ENCODE results near the gene ASPG. TPM values are rescaled to one million over a fixed set of nuclear protein-coding genes. Genes with fewer than 3 reads are reported as not detected.

The ASPG gene
- total RNA-seq, 2 experiments from 2014 or later = not detected

DNA sequence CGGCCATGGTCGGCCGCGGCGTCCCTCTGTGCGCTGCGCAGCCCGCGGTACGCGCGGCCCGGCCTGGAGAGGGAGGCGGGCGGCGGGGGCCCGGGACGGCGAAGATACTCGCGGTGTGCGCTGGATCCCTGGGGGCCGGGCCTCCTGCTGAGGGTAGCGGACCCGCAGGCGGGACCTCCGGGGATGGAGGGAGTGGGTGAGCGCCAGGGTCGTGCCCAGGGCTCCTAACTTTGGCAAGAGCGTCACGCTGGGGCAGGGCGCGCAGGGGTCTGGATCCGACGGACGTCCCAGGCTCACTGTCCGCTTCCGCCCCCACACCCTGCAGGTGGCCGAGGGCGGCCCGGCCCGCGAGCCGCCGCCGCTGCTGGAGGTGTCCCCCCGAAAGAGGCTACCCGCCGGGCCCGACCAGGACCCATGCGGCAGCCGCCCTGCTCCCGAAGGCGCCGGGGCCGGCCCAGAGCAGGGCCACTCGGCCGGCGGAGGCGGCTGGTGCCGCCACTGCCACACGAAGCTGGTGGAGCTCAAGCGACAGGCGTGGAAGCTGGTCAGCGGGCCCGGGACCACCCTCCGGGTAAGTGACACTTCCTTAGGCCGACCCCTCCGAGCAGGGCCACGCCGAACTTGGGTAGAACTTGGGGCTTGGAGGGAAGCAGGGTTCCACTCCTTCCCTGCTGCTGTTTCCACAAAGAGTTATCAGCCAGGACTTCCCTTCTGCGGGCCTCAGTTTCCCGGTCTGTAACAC is 53.4 kb downstream of the ASPG start:
- H3K27me3 Mint-ChIP-seq = peaks cover 37% of the 10 kb centered on the region
- DNase-seq (no peak), ATAC-seq (peak; percentile 11)
- peaks cover 5% of the 10 kb centered on the region for H3K4me1 Mint-ChIP-seq
- H3K27ac Mint-ChIP-seq = no peak overlapping the region
- CTCF ChIA-PET = interaction anchor here (1.0 kb wide), 1 partner anchor 61 kb away, joined by 4 read pairs; no protein-coding TSS in a partner anchor
- H3K9me3 Mint-ChIP-seq (ENCODE audit: low read depth) = no peaks in the 10 kb centered on the region
- H3K36me3 Mint-ChIP-seq = no peaks in the 10 kb centered on the region
- no peak overlapping the region for H3K4me3 Mint-ChIP-seq

DNA sequence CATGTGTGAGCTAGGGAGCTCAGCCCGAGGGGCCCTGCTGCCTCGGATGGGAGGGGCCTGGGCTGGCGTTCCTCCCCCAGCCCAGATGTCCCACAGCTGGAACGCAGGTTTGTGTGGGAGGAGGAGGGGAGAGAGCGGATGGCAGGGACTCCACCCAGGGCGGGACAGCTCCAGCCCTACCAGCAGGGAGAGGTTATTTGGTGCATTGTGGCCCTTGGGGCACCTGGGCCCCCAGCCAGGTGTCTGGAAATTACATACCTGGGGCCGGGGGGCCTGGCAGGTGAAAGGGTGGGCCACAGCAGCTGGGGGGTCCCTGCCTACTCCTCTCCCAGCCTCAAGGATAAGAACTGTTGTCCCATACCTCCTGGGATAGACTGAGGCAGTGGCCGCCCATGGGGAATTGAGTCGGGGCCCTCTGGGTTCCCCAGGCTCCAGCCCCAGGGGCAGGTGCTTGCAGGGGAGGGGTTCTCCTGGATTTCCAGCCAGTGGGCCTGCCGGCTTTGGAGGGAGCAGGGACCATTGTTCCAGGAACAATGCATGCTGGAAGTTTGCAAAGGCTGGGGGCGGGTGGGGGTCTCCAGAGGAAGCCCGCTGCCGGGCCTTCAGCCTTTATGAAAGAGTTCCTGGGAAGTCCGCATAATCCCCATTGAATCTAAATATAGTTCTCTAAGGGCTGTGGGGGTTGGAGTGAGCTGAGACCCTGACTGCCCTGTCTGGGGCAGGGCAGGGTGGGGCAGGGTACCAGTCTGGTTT is 54.1 kb downstream of the ASPG start:
- Mint-ChIP-seq H3K27me3 (peaks cover 30% of the 10 kb centered on the region), H3K27ac (no peak overlapping the region), H3K4me3 (no peak overlapping the region), H3K4me1 (peaks cover 5% of the 10 kb centered on the region), H3K9me3 (ENCODE audit: low read depth) (no peaks in the 10 kb centered on the region), H3K36me3 (no peaks in the 10 kb centered on the region)
- no peak for ATAC-seq
- DNase-seq = no peak
- CTCF ChIA-PET = interaction anchor here (1.0 to 1.7 kb wide), 2 partner anchors 62 to 424 kb away, joined by 4 read pairs; no protein-coding TSS in a partner anchor

DNA sequence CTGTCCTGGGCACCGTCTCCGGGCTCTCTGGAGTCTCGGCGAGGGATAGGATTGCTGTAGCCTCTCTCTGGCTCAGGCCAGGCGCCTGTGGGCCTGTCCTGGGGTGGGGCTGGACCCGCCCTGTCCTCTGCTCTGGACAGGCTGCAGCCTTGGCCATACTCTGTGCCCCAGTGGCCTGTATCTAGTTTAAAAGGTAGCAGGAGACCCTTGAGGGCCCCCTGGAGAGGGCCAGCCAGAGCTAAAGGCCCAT is 54.6 kb downstream of the ASPG start:
- Mint-ChIP-seq H3K9me3 (ENCODE audit: low read depth) (no peaks in the 10 kb centered on the region), H3K36me3 (no peaks in the 10 kb centered on the region), H3K27me3 (peaks cover 25% of the 10 kb centered on the region), H3K4me3 (no peak overlapping the region), H3K4me1 (peaks cover 5% of the 10 kb centered on the region), H3K27ac (no peak overlapping the region)
- DNase-seq (no peak), ATAC-seq (no peak)
- CTCF ChIA-PET = interaction anchor here (1.0 to 1.7 kb wide), 2 partner anchors 62 to 424 kb away, joined by 4 read pairs; no protein-coding TSS in a partner anchor

DNA sequence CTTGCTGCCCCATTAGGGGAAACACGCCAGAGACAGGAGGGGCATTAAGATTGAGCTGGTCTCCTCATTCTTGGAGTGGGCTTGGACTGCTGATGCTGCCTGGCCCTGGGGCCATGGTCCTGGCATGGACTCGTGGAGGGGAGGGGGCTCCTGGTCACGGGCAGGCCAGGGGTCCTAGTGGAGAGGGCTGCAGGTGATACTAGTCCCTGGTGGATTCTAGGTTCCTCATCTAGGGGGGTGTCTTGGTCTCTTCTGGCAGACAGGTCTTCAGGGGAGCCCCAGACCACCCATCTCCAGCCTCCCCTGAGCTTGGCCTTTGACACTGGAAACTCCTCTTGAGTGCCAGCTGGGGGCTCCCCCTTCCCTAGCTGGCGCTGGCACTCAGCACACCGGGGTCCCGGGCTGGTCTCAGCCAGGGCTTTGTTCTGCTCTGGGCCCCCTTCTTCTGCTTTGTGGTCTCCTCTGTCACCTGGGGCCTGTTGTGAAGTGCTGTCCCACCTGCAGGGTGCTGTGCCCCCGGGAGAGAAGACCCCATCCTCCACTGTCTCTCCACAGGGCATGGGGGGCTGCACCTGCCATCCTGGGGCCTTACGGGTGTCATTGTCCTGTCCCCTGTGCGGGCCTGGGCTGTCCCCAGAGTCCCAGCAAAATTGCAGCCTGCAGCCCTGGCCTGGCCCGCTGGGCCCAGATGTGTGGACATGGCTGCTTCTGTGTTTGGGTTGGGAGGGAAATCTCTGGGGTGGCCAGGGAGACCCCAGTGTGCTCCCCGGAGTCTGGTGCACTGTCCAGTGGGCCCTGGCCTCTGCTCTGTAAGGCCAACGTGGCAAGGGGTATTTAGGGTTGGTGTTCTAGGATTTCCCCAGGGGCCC is 55.2 kb downstream of the ASPG start:
- H3K9me3 Mint-ChIP-seq (ENCODE audit: low read depth) = no peaks in the 10 kb centered on the region
- H3K4me1 Mint-ChIP-seq = peaks cover 5% of the 10 kb centered on the region
- peaks cover 19% of the 10 kb centered on the region for H3K27me3 Mint-ChIP-seq
- no peak overlapping the region for H3K4me3 Mint-ChIP-seq
- no peak for ATAC-seq
- CTCF ChIA-PET = interaction anchor here (1.7 kb wide), 1 partner anchor 423 kb away, joined by 4 read pairs; no protein-coding TSS in a partner anchor
- no peak overlapping the region for H3K27ac Mint-ChIP-seq
- no peaks in the 10 kb centered on the region for H3K36me3 Mint-ChIP-seq
- no peak for DNase-seq

DNA sequence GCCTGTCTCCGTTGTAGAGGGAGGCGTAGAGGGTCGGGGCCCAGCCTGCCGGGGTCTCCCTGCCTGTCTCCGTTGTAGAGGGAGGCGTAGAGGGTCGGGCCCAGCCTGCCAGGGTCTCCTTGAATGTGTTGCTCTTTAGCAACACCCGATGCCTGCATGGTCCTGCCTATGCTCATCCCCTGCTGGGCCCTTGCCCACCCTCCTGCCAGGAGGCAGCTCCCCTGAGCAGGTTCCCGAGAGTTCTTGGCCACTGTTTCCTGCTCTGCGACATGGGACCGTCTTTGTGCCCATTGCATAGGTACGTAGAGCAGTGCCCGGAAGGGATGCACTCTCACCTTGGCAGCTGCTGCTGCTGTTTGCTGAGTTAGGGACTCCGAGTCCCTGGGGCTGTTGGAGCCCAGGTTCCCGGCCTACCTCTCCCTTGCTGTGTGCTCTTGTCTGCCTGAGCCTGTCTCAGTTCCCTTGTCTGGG is 56.2 kb downstream of the ASPG start:
- H3K4me1 Mint-ChIP-seq = peaks cover 4% of the 10 kb centered on the region
- no peak overlapping the region for H3K4me3 Mint-ChIP-seq
- ATAC-seq (no peak), DNase-seq (no peak)
- CTCF ChIA-PET = interaction anchor here (1.7 kb wide), 1 partner anchor 422 kb away, joined by 4 read pairs; no protein-coding TSS in a partner anchor
- no peaks in the 10 kb centered on the region for H3K9me3 Mint-ChIP-seq (ENCODE audit: low read depth)
- H3K27me3 Mint-ChIP-seq = peaks cover 16% of the 10 kb centered on the region
- no peaks in the 10 kb centered on the region for H3K36me3 Mint-ChIP-seq
- no peak overlapping the region for H3K27ac Mint-ChIP-seq

DNA sequence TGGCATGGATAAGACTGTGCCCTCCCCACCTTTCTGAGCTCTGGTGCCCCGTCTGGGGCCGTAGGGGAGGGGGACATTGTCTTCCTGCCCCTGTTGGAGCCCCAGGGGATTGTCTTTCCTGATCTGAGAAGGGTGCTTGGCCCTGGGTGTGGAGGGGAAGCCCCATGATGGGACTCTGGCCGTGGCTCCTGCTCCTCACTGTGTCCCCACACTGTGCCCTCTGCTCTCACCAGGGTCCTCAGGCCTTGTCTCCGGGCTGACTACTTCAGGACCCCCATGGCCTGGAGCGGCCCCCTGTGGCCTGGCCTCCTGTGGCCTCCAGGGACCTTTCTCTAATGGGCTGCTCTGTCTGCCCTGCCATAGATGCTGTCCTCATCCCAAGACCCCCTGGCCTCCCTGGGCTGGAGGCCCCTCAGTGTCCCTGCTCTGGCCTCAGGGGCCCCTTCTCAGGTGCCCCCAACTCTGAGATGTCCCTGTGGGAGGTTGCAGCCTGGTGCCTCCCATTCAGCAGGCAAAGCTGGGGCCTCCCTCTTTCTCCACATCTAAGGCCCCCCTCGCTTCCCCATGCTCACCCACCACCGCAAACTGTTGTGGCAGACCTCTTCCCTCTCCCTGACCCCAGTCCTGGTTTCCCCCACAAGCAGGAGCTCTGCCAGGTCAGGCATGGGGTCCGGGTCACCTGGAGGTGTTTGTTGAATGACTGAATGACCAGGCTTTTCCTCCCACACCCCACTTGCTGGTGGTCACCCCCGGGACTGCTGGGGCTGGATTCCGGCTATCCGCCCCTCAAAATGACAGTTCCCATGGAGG is 56.8 kb downstream of the ASPG start:
- DNase-seq (no peak), ATAC-seq (no peak)
- Mint-ChIP-seq H3K36me3 (no peaks in the 10 kb centered on the region), H3K27me3 (peaks cover 9% of the 10 kb centered on the region), H3K4me3 (no peak overlapping the region), H3K4me1 (no peaks in the 10 kb centered on the region), H3K9me3 (ENCODE audit: low read depth) (no peaks in the 10 kb centered on the region), H3K27ac (no peak overlapping the region)
- CTCF ChIA-PET = interaction anchor here (0.6 kb wide), 1 partner anchor 64 kb away, joined by 3 read pairs; no protein-coding TSS in a partner anchor

DNA sequence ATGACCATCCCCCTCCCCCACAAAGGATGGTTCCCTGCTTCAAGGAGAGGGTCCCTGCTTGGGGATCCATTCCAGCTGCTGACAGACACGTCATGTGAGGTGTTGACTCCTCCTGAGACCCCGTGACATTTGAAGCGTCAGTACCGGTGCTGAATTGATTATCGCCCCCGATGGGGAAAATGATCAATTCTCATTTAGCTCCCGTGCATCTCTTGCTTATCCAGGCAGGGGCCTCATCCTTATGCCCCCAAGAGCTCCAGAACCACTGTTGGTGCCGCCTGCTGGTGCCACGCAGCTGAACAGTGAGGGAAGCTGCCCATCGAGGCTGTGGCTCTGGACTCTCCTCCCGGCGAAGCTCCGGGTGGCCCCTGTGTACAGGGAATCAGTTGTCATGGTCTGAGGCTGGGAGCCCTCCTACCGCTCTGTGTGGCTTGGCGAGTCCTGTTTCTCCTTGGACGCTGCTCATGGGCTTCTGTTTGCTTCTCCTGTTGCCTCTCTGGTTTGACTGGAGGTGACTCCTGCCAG is 57.5 kb downstream of the ASPG start:
- Mint-ChIP-seq H3K27me3 (peaks cover 8% of the 10 kb centered on the region), H3K27ac (no peak overlapping the region), H3K4me1 (no peaks in the 10 kb centered on the region), H3K9me3 (ENCODE audit: low read depth) (no peaks in the 10 kb centered on the region), H3K36me3 (no peaks in the 10 kb centered on the region), H3K4me3 (no peak overlapping the region)
- no peak for ATAC-seq
- CTCF ChIA-PET = no interaction called here
- DNase-seq = no peak

DNA sequence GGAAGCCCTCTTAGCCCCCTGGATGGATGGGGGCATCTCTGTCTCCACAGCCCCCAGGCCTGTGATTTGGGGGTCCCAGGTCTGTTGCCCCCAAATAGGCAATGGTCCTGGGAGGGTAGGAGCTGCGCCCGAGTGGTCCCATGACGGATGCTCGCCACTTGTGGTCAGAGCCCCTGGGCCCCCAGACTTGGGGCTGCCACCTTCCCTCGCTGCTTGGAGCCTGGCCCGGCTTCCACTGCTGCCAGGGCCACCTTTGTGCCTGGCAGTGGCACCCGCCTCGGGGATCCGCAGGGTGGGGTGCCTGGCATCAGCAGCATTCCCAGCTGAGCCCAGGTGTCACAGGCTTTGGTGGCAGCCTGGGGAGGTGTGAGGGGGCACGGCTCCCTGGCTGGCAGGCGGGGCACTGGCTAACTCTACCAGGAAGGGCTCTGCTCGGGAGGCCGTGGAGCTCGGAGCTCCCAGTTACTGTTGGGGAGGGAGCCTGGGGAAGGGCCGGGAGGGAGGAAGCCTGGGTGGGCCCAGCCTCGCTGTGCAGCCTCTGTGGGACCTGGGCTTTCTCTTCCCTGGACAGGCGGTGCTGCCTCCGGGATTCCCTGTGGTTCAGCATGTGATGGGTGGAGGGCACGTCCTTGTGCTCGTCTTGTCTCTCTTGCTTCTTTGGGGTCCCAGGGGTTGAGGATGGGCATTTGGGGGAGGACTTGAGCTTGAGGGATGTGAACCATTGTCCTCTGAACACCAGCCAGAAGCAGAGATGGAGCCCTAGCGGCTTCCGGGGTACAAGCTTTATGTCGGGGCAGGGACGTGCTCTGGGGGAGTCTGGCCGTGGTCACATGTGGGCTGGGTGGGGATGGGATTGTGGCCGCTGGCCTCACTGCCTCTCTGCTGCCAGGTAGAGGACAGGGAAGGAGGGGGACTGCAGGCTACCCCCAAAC is 58.3 kb downstream of the ASPG start:
- Mint-ChIP-seq H3K9me3 (ENCODE audit: low read depth) (no peaks in the 10 kb centered on the region), H3K27me3 (peaks cover 8% of the 10 kb centered on the region), H3K36me3 (no peaks in the 10 kb centered on the region), H3K27ac (no peak overlapping the region), H3K4me3 (no peak overlapping the region), H3K4me1 (no peaks in the 10 kb centered on the region)
- ATAC-seq (no peak), DNase-seq (no peak)
- CTCF ChIA-PET = interaction anchor here (0.7 to 1.5 kb wide), 2 partner anchors 66 to 420 kb away, joined by 3 to 4 read pairs; no protein-coding TSS in a partner anchor

DNA sequence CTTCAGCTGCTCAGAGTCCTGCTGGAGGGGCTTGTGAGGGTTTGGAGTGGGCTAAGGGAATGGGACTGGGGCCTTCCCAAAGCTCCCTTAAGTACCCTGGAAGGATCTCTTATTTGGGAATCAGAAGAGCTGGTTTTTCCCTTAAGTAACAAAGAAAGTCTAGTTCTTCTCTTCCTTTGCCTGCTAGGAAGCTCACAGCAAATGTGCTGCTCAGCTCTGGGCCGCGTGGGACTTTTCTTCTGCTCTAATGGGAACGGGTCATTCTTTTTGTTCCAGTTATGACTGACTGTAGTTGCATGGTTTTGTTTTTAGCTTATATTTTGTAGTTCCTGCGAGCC is 58.9 kb downstream of the ASPG start:
- CTCF ChIA-PET = interaction anchor here (0.7 to 1.5 kb wide), 2 partner anchors 66 to 420 kb away, joined by 3 to 4 read pairs; no protein-coding TSS in a partner anchor
- DNase-seq (no peak), ATAC-seq (no peak)
- Mint-ChIP-seq H3K27me3 (peaks cover 4% of the 10 kb centered on the region), H3K27ac (no peak overlapping the region), H3K4me3 (no peak overlapping the region), H3K4me1 (no peaks in the 10 kb centered on the region), H3K9me3 (ENCODE audit: low read depth) (no peaks in the 10 kb centered on the region), H3K36me3 (no peaks in the 10 kb centered on the region)

DNA sequence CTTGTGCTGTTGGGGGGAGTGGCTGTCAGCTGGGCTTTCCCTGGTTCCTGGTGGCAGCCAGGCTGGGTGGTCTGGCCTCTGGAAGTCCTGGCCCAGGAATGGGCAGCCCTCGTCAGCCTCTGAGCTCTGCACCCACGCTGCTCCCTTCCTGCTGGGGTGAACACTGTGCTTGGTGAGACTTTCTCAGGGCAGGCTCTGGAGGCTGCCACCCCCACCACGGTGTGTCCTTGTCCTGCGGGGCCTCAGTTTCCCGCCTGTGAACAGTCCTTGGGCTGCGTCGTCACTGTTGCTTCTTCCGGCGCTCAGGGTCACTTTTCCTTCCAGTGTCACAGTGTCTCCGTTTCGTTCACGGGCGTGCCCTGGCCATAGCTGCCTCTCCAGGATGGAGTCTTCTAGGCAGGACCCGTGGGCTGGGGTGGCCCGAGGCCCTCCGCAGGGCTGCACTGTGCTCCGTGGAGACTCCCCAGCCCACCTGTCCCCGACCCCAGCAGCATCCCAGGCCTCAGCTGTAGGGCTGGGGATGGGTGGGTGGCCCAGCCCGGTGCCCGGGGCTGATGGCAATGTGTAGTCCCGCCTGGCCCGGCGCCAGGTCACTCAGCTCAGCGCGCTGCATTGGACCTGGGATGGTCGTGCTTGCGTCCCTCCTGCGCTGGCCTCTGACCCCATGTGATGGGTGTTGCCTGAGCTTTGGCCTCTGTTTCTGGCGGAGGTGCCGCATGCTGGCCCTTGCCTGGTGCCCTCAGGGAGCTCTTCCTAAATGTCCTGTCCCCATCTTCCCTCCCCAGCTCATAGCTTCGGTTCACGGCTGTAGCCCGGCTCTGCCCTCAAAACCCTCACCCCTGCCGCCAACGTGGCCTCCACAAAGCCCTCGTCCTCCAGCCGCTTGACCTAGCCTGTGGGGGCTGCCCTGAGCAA is 59.7 kb downstream of the ASPG start:
- CTCF ChIA-PET = interaction anchor here (1.5 kb wide), 1 partner anchor 419 kb away, joined by 4 read pairs; no protein-coding TSS in a partner anchor
- no peaks in the 10 kb centered on the region for H3K4me1 Mint-ChIP-seq
- DNase-seq (no peak), ATAC-seq (no peak)
- H3K9me3 Mint-ChIP-seq (ENCODE audit: low read depth) = no peaks in the 10 kb centered on the region
- no peaks in the 10 kb centered on the region for H3K36me3 Mint-ChIP-seq
- no peak overlapping the region for H3K27ac Mint-ChIP-seq
- no peak overlapping the region for H3K4me3 Mint-ChIP-seq
- H3K27me3 Mint-ChIP-seq = peaks cover under 1% of the 10 kb centered on the region

All from activated CD8-positive, alpha-beta memory T cell treated with anti-CD3 and anti-CD28 coated beads, Interleukin-2, amount 10 ng/mL, durations not matched to agents 7 days and 5 days (primary cell).